GM12891 (cell line): ENCODE results near the gene PGGHG.

Experiments used
- PAX5 ChIP-seq: IDR thresholded peaks from 2 replicates; pipeline ENCODE4 v1.6.1; 2011; ENCODE audit warnings: low read length, moderate library complexity, mild to moderate bottlenecking; ENCODE audit not compliant: insufficient read depth, severe bottlenecking
- POLR2A ChIP-seq: IDR thresholded peaks from 2 replicates; pipeline ENCODE4 v1.6.1; 2011; ENCODE audit warnings: low read depth, low read length, control low read depth
- POLR2AphosphoS5 ChIP-seq: IDR thresholded peaks from 2 replicates; pipeline ENCODE4 v1.6.1; 2011; ENCODE audit warnings: low read depth, low read length, control low read depth
- POU2F2 ChIP-seq: IDR thresholded peaks from 2 replicates; pipeline ENCODE4 v1.6.1; 2011; ENCODE audit warnings: low read depth, mild to moderate bottlenecking, control low read depth, low read length, moderate library complexity
- SPI1 ChIP-seq: IDR thresholded peaks from 2 replicates; pipeline ENCODE4 v1.6.1; 2011; ENCODE audit warnings: low read depth, low read length, control low read depth
- TAF1 ChIP-seq: IDR thresholded peaks from 2 replicates; pipeline ENCODE4 v1.6.1; 2011; ENCODE audit warnings: low read depth, low read length, control low read depth

DNA sequence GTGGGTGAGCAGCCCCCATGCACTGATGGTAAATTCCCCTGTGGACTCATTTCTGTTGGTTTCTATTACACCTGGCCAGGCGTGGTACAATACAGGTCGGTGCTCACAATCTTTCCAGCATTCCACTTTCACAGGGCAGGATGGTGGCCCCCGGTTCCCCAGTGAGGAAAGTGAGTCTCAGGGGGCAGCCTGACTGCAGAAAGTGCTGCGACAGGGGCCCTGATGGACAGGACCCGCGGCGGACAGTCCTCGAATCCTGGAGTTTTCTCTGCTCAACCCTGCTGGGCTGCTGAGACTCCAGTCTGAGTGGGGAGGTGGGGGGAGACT lies 3.1 kb upstream of the PGGHG start:
- TF ChIP-seq POLR2A (no peak), SPI1 (no peak), TAF1 (no peak), POLR2AphosphoS5 (no peak), PAX5 (no peak), POU2F2 (no peak)
